OCI-LY7 (cell line): Measurements from ENCODE around the gene DCP1B.

Source experiments
- CTCF ChIP-seq: fragments of 200-600 bp; sonication (generic); conservative IDR thresholded peaks from 2 replicates; pipeline ENCODE4 v1.5.1; 2014; ENCODE audit warnings: mild to moderate bottlenecking, antibody characterized with exemption, low read length, moderate library complexity, mixed read lengths
- EZH2phosphoT487 ChIP-seq: fragments of 200-600 bp; sonication (generic); IDR thresholded peaks from 2 replicates; pipeline ENCODE4 v1.6.1; 2018; ENCODE audit warnings: low read depth, borderline replicate concordance, mild to moderate bottlenecking, mixed run types, antibody characterized with exemption, low read length, moderate library complexity, mixed read lengths

- TF ChIP-seq CTCF, result peak; percentile 25; the same call in 1 of the 2 replicates
- no peak for TF ChIP-seq EZH2phosphoT487
These were observed 70.8 kb downstream of the DCP1B start for GRCh38 chr12:1933342-1934051.
